Fibroblast of the conjunctiva (primary cell): Measurements from ENCODE around the gene CSTB.

Source experiments
- DNase-seq: peaks from one replicate; pipeline ENCODE4 v3.0.0-alpha.2; 2010; ENCODE audit warnings: low read depth

CSTB gene

GRCh38 chr21:43728467-43729390 lies 47.4 kb downstream of the CSTB start:
- peak; percentile 92 for DNase-seq

DNA sequence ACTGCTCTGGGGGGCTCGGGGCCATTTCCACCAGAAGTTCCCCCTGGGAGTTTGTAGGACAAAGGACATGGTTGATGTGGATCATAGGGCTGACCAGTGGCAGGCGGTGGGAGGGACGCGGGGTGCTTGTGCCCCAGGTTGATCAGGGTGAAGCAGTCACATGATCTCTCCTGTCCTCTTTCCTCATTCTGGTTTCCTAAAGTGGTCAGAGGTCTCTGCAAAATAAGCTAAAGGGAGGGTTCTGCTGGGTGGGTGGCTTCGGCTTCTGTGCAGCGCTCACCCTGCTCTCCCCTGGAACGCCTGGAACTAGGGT lies 48.0 kb downstream of the CSTB start:
- no peak for DNase-seq

DNA sequence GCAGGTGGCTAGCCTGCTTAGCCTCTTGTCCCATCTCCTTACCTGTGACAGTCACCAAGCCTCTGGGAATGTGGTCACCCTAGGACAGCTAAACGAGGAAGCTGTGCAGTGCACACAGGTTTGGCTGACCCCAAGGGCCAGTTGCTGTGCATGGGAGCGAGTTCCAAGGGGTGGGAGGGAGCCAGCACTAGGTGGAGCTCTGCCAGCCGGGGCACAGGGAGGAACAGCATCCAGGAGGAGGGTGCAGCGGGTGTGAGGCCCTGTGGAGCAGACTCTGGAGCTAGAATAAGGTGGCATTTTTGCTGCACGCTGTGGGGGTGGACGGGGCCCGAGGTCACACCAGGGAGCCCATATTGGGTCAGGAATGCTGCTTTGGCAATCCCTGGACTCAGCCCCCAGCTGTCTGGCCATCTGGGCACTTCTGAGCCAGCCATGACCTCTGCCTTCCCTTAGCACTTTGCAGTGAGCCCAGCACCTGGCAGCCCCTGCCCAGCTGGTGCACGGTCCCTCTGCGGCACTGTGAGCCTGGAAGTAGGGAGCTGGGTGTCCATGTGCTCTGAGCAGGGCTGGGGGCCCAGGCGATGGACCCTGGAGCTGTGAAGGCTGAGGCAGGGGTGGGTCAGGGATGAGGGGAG lies 48.5 kb downstream of the CSTB start:
- DNase-seq = no peak

- no peak for DNase-seq
These were observed 49.2 kb downstream of the CSTB start for GRCh38 chr21:43726686-43727518.
